Activated naive CD8-positive, alpha-beta T cell (primary cell): ENCODE results near the gene NTF3.

Experiments used
- H3K27ac Mint-ChIP-seq: one replicate; pipeline ENCODE4 v1.8.0; 2021; ENCODE audit warnings: mixed read lengths
- H3K27me3 Mint-ChIP-seq: one replicate; pipeline ENCODE4 v1.8.0; 2021; ENCODE audit warnings: mixed read lengths
- H3K36me3 Mint-ChIP-seq: one replicate; pipeline ENCODE4 v1.8.0; 2021; ENCODE audit warnings: mixed read lengths
- H3K4me1 Mint-ChIP-seq: one replicate; pipeline ENCODE4 v1.8.0; 2021; ENCODE audit warnings: low read depth, mixed read lengths
- H3K4me3 Mint-ChIP-seq: one replicate; pipeline ENCODE4 v1.8.0; 2021; ENCODE audit warnings: mild to moderate bottlenecking, mixed read lengths
- H3K9me3 Mint-ChIP-seq: one replicate; pipeline ENCODE4 v1.8.0; 2021; ENCODE audit warnings: low read depth, mixed read lengths

Gene NTF3

GRCh38 chr12:5460817-5461216, 28.9 kb downstream of the NTF3 start:
- Mint-ChIP-seq H3K4me1 (peaks cover 8% of the 10 kb centered on the region), H3K27ac (no peak overlapping the region), H3K27me3 (peaks cover 2% of the 10 kb centered on the region), H3K4me3 (no peak overlapping the region), H3K9me3 (no peaks in the 10 kb centered on the region), H3K36me3 (no peaks in the 10 kb centered on the region)

GRCh38 chr12:5461966-5462365, 30.1 kb downstream of the NTF3 start:
- Mint-ChIP-seq H3K9me3 (no peaks in the 10 kb centered on the region), H3K36me3 (no peaks in the 10 kb centered on the region), H3K27me3 (peaks cover 2% of the 10 kb centered on the region), H3K4me1 (peaks cover 5% of the 10 kb centered on the region), H3K4me3 (no peak overlapping the region), H3K27ac (no peak overlapping the region)

GRCh38 chr12:5464096-5464495, 32.2 kb downstream of the NTF3 start:
- Mint-ChIP-seq H3K27me3 (peaks cover 5% of the 10 kb centered on the region), H3K4me3 (no peak overlapping the region), H3K4me1 (no peaks in the 10 kb centered on the region), H3K9me3 (no peaks in the 10 kb centered on the region), H3K36me3 (no peaks in the 10 kb centered on the region), H3K27ac (no peak overlapping the region)

- no peaks in the 10 kb centered on the region for H3K4me1 Mint-ChIP-seq
- no peak overlapping the region for H3K4me3 Mint-ChIP-seq
- no peak overlapping the region for H3K27ac Mint-ChIP-seq
- no peaks in the 10 kb centered on the region for H3K36me3 Mint-ChIP-seq
- H3K27me3 Mint-ChIP-seq = peaks cover 5% of the 10 kb centered on the region
- H3K9me3 Mint-ChIP-seq = no peaks in the 10 kb centered on the region
Observed at GRCh38 chr12:5465384-5465783, 33.5 kb downstream of the NTF3 start.

GRCh38 chr12:5466521-5466960, 34.6 kb downstream of the NTF3 start:
- Mint-ChIP-seq H3K9me3 (no peaks in the 10 kb centered on the region), H3K4me3 (no peak overlapping the region), H3K36me3 (no peaks in the 10 kb centered on the region), H3K27me3 (peaks cover 7% of the 10 kb centered on the region), H3K27ac (no peak overlapping the region), H3K4me1 (no peaks in the 10 kb centered on the region)

- no peaks in the 10 kb centered on the region for H3K9me3 Mint-ChIP-seq
- peaks cover 7% of the 10 kb centered on the region for H3K27me3 Mint-ChIP-seq
- H3K36me3 Mint-ChIP-seq = no peaks in the 10 kb centered on the region
- no peak overlapping the region for H3K27ac Mint-ChIP-seq
- H3K4me1 Mint-ChIP-seq = no peaks in the 10 kb centered on the region
- H3K4me3 Mint-ChIP-seq = no peak overlapping the region
Observed at GRCh38 chr12:5467931-5468330, 36.0 kb downstream of the NTF3 start.

- H3K27me3 Mint-ChIP-seq = peaks cover 12% of the 10 kb centered on the region
- no peaks in the 10 kb centered on the region for H3K36me3 Mint-ChIP-seq
- H3K4me3 Mint-ChIP-seq = no peak overlapping the region
- H3K4me1 Mint-ChIP-seq = no peaks in the 10 kb centered on the region
- H3K9me3 Mint-ChIP-seq = no peaks in the 10 kb centered on the region
- no peak overlapping the region for H3K27ac Mint-ChIP-seq
Observed at GRCh38 chr12:5470221-5470620, 38.3 kb downstream of the NTF3 start.

- H3K9me3 Mint-ChIP-seq = no peaks in the 10 kb centered on the region
- peaks cover 12% of the 10 kb centered on the region for H3K27me3 Mint-ChIP-seq
- no peaks in the 10 kb centered on the region for H3K36me3 Mint-ChIP-seq
- no peak overlapping the region for H3K4me3 Mint-ChIP-seq
- no peaks in the 10 kb centered on the region for H3K4me1 Mint-ChIP-seq
- H3K27ac Mint-ChIP-seq = no peak overlapping the region
Observed at GRCh38 chr12:5470703-5471102, 38.8 kb downstream of the NTF3 start.

- H3K36me3 Mint-ChIP-seq = no peaks in the 10 kb centered on the region
- H3K27ac Mint-ChIP-seq = no peak overlapping the region
- H3K9me3 Mint-ChIP-seq = no peaks in the 10 kb centered on the region
- H3K4me3 Mint-ChIP-seq = no peak overlapping the region
- no peaks in the 10 kb centered on the region for H3K4me1 Mint-ChIP-seq
- peaks cover 13% of the 10 kb centered on the region for H3K27me3 Mint-ChIP-seq
Observed at GRCh38 chr12:5473076-5473782, 41.3 kb downstream of the NTF3 start.

- Mint-ChIP-seq H3K4me1 (no peaks in the 10 kb centered on the region), H3K36me3 (no peaks in the 10 kb centered on the region), H3K9me3 (no peaks in the 10 kb centered on the region), H3K27ac (no peak overlapping the region), H3K27me3 (peaks cover 13% of the 10 kb centered on the region), H3K4me3 (no peak overlapping the region)
Observed at GRCh38 chr12:5473783-5474116, 41.8 kb downstream of the NTF3 start.

GRCh38 chr12:5476356-5476755, 44.4 kb downstream of the NTF3 start:
- no peaks in the 10 kb centered on the region for H3K9me3 Mint-ChIP-seq
- H3K4me3 Mint-ChIP-seq = no peak overlapping the region
- H3K36me3 Mint-ChIP-seq = no peaks in the 10 kb centered on the region
- no peak overlapping the region for H3K27ac Mint-ChIP-seq
- H3K27me3 Mint-ChIP-seq = peaks cover 11% of the 10 kb centered on the region
- H3K4me1 Mint-ChIP-seq = no peaks in the 10 kb centered on the region

- no peak overlapping the region for H3K27ac Mint-ChIP-seq
- peaks cover 11% of the 10 kb centered on the region for H3K27me3 Mint-ChIP-seq
- no peak overlapping the region for H3K4me3 Mint-ChIP-seq
- no peaks in the 10 kb centered on the region for H3K36me3 Mint-ChIP-seq
- H3K4me1 Mint-ChIP-seq = no peaks in the 10 kb centered on the region
- no peaks in the 10 kb centered on the region for H3K9me3 Mint-ChIP-seq
Observed at GRCh38 chr12:5478081-5478706, 46.3 kb downstream of the NTF3 start.

- Mint-ChIP-seq H3K27me3 (peaks cover 6% of the 10 kb centered on the region), H3K4me1 (no peaks in the 10 kb centered on the region), H3K9me3 (no peaks in the 10 kb centered on the region), H3K36me3 (no peaks in the 10 kb centered on the region), H3K27ac (no peak overlapping the region), H3K4me3 (no peak overlapping the region)
Observed at GRCh38 chr12:5479761-5480160, 47.9 kb downstream of the NTF3 start.

- no peaks in the 10 kb centered on the region for H3K9me3 Mint-ChIP-seq
Observed at GRCh38 chr12:5480218-5480937, 48.5 kb downstream of the NTF3 start.

GRCh38 chr12:5480938-5481303, 49.0 kb downstream of the NTF3 start:
- no peak overlapping the region for H3K27ac Mint-ChIP-seq
- no peaks in the 10 kb centered on the region for H3K36me3 Mint-ChIP-seq
- H3K4me1 Mint-ChIP-seq = no peaks in the 10 kb centered on the region
- no peaks in the 10 kb centered on the region for H3K9me3 Mint-ChIP-seq
- peaks cover 4% of the 10 kb centered on the region for H3K27me3 Mint-ChIP-seq
- no peak overlapping the region for H3K4me3 Mint-ChIP-seq

More at GRCh38 chr12:5480218-5480937, 48.5 kb downstream of the NTF3 start:
- H3K4me3 Mint-ChIP-seq = no peak overlapping the region
- peaks cover 4% of the 10 kb centered on the region for H3K27me3 Mint-ChIP-seq
- no peaks in the 10 kb centered on the region for H3K4me1 Mint-ChIP-seq
- H3K36me3 Mint-ChIP-seq = no peaks in the 10 kb centered on the region
- H3K27ac Mint-ChIP-seq = no peak overlapping the region
